Measurements from ENCODE around the gene NPAT.
"Not testable (repeated sequence)": the region's sequence is repeated elsewhere in the genome, so short reads cannot be mapped to it uniquely, and the experiment has no call there.

NPAT gene

GRCh38 chr11:108218912-108219783, 3.3 kb downstream of the NPAT start:
- peak; percentile 2 for DNase-seq

GRCh38 chr11:108218455-108218854, 4.0 kb downstream of the NPAT start:
- DNase-seq = peak; percentile 0

- no peak for DNase-seq
Measured at GRCh38 chr11:108216988-108217387, 5.5 kb downstream of the NPAT start.

- no peak for DNase-seq
Measured at GRCh38 chr11:108213784-108214183, 8.7 kb downstream of the NPAT start.

GRCh38 chr11:108210441-108210840, 12.0 kb downstream of the NPAT start:
- DNase-seq = no peak

- no peak for DNase-seq
Measured at GRCh38 chr11:108207683-108208060, 14.8 kb downstream of the NPAT start.

- DNase-seq = peak; percentile 0
Measured at GRCh38 chr11:108206969-108207682, 15.3 kb downstream of the NPAT start.

GRCh38 chr11:108206171-108206570, 16.3 kb downstream of the NPAT start:
- DNase-seq = no peak

- DNase-seq = no peak
Measured at GRCh38 chr11:108204929-108205499, 17.4 kb downstream of the NPAT start.

GRCh38 chr11:108204376-108204775, 18.1 kb downstream of the NPAT start:
- DNase-seq = no peak

GRCh38 chr11:108203075-108203474, 19.4 kb downstream of the NPAT start:
- no peak for DNase-seq

GRCh38 chr11:108199446-108200321, 22.8 kb downstream of the NPAT start:
- peak; percentile 69 for DNase-seq

- DNase-seq = no peak
Measured at GRCh38 chr11:108198833-108199232, 23.6 kb downstream of the NPAT start.

- no peak for DNase-seq
Measured at GRCh38 chr11:108197351-108197750, 25.1 kb downstream of the NPAT start.

GRCh38 chr11:108196901-108197300, 25.5 kb downstream of the NPAT start:
- no peak for DNase-seq

GRCh38 chr11:108193725-108194124, 28.7 kb downstream of the NPAT start:
- no peak for DNase-seq

GRCh38 chr11:108177570-108177969, 44.9 kb downstream of the NPAT start:
- no peak for DNase-seq

GRCh38 chr11:108170184-108170583, 52.3 kb downstream of the NPAT start:
- no peak for DNase-seq

- DNase-seq = no peak
Measured at GRCh38 chr11:108167624-108168023, 54.8 kb downstream of the NPAT start.

- not testable (repeated sequence) for DNase-seq
Measured at GRCh38 chr11:108162878-108163277, 59.6 kb downstream of the NPAT start.

- DNase-seq = no peak
Measured at GRCh38 chr11:108160970-108161566, 61.4 kb downstream of the NPAT start.

GRCh38 chr11:108154591-108154990, 67.8 kb downstream of the NPAT start:
- no peak for DNase-seq
